ENCODE results near the gene CEP152.

DNA sequence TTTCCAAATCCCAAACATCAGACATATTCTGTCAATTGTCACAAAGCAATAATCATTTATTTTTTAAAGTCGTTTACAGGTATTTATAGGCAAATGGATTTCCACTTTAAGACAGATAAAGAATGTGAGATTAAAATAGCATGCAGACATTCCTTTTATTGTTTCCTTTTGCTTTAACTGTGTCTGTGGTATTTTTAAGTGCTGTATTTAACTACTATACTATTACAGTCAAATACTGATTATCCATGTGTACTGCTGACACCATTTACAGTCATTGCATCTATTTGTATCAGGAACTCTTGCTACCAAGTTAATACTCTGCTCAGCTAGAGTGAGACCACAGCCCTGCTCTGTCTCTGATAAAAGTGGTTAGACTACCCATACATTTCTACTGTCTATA, 12.8 kb upstream of the CEP152 start:
- TF ChIP-seq, protein P1, sequence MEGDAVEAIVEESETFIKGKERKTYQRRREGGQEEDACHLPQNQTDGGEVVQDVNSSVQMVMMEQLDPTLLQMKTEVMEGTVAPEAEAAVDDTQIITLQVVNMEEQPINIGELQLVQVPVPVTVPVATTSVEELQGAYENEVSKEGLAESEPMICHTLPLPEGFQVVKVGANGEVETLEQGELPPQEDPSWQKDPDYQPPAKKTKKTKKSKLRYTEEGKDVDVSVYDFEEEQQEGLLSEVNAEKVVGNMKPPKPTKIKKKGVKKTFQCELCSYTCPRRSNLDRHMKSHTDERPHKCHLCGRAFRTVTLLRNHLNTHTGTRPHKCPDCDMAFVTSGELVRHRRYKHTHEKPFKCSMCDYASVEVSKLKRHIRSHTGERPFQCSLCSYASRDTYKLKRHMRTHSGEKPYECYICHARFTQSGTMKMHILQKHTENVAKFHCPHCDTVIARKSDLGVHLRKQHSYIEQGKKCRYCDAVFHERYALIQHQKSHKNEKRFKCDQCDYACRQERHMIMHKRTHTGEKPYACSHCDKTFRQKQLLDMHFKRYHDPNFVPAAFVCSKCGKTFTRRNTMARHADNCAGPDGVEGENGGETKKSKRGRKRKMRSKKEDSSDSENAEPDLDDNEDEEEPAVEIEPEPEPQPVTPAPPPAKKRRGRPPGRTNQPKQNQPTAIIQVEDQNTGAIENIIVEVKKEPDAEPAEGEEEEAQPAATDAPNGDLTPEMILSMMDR (IDR thresholded peaks at IDR 0.05): no peak
- TF ChIP-seq POLR2A (IDR thresholded peaks at IDR 0.05) (no peak), POLR2AphosphoS5 (IDR thresholded peaks at IDR 0.05) (no peak)
